Activated T-helper 1 cell treated with anti-CD3 and anti-CD28 coated beads, Interleukin-2, amount 50 U/mL, for 16 hours (primary cell): ENCODE measurements around the gene IFNL2.

Source experiments
- DNase-seq, 2 donors: peaks; one replicate each; pipeline ENCODE4 v3.0.0-alpha.2; 2020; ENCODE audit warnings: low read depth in 1 of 2, low spot score in 1 of 2

The IFNL2 gene

DNA sequence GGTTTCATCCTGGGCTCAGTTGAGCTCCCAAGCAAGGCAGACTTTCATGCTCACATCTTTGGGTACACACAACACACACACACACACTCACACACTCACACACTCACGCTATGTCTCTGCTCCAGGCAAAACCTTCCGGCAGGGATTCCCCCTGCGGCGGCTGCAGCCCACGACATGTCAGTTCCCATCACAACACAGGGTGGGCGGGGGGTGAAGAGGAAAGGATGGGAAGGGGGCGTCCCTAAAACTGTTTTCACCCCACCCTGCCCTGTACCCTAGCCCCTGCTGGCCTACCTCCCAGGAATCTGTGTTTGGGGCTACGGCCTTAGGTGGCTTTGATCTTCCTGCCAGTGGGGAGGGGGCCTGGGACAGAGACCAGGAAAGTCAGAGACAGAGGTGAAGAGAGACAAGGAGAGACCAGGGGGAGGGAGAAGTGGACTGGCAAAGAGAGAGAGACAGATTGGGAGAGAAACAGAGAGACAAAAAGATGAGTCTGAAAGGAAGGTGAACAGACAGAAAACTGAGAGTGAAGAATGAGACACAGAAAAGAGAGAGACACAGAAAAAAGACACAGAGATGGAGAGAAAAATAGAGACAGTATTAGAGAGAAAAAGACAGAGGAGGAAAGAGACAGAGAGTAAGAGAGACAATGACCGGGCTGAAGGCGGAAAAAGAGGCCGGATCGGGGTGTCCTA lies 48.6 kb downstream of the IFNL2 start:
- no peak for DNase-seq

DNA sequence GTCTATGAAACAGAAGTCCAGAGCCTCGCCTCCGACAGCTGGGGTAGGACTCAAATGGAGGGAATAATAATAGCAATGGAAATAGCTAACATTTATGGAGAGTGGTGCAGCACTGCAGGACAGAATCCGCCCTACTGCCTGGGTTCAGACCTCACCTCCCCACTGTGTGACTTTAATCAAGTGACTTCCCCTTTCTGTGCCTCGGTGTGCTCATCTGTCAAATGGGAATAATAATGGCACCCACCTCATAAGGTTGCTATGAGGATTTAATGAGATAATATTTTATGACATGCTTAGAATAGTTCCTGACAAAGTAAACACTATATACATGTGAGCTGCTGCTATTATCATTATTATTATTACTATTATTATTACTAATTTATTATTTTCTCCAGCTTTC lies 49.3 kb downstream of the IFNL2 start:
- no peak for DNase-seq

DNA sequence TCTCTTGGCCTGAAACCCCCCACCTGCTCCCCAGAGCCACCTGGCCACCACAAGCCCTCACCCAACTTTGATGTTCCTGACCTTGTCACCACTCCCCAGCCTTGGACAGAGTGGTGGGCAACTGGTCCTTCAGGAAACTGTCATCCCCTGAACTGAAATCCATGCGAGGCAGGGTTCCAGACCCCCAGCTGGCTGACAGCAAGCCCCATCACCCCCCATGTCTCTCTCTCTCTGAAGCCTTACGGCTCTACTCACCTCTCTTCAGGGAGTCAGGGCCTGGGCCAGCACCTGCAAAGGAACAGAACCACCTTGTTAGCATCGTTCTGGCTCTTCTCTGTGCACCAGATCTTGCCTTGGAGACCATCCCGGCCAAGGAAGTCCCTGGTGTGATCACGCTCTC lies 49.9 kb downstream of the IFNL2 start:
- no peak for DNase-seq

DNA sequence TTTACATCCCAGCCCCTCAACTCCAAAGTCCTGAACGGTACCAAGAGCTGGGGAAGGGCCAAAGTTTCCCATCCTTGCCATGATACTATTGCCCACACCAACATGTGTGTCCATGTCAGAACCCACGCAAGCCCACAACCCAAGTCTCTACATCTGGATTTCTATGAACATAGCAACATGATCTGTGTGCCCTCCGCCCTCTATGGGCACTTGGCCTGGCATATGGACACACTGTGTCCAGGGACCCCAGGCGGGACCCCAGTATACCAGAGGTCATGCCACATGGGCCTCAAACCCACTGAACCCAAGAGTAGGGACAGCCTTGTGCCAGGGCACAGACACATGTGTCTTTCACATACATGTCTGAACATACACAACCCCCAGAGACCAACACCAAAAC lies 50.5 kb downstream of the IFNL2 start:
- DNase-seq: no peak

DNA sequence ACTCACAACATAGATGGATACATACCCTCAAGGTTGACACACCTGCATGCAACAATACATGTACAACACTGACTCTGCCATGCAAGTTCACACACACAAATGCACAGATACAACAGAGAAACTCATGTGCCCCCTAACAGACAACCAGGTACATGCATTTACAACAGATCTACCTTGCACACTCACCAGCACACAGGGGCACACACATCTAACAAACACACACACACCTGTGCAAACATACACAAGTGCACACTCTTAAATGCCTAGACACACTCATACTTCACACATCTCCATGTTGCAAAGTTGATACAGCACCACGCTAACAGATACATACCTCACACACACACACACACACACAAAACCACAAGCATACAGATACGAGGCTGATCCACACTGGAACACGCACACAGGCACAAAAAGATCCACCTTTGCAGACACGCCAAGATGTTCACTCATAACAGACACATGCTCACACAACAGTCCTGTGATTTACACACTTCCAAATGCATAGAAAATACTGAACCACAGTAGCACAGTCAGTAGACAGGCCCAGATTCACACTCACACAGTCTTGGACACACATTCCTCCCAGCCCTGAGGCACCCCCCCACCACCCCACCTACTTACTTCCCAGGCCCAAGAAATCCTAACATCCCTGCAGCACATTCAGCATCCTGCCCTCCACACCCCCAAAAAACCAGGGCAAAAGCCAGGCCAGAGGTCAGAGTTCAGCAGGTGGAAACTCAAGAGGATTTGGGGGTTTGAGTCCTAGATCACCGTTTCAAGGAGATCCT lies 51.1 kb downstream of the IFNL2 start:
- DNase-seq: no peak
